HFFc6 (cell line): ENCODE measurements around the gene TMCO1. TPM values are rescaled to one million over a fixed set of nuclear protein-coding genes. Genes with fewer than 3 reads are reported as not detected.
"Not testable (repeated sequence)": the region's sequence is repeated elsewhere in the genome, so short reads cannot be mapped to it uniquely, and the experiment has no call there.

Source experiments
- DNase-seq: peaks from one replicate; pipeline ENCODE4 v3.0.0-alpha.2; 2018
- H3K27ac Mint-ChIP-seq: 2 replicates; pipeline ENCODE4 v1.8.0; 2020; ENCODE audit warnings: mild to moderate bottlenecking, mixed read lengths
- H3K27me3 Mint-ChIP-seq: 2 replicates; pipeline ENCODE4 v1.8.0; 2021; ENCODE audit warnings: mild to moderate bottlenecking, moderate library complexity, mixed read lengths; ENCODE audit not compliant: insufficient read depth
- H3K36me3 Mint-ChIP-seq: 2 replicates; pipeline ENCODE4 v1.8.0; 2021; ENCODE audit warnings: low read depth, mixed read lengths
- H3K4me1 Mint-ChIP-seq: 2 replicates; pipeline ENCODE4 v1.8.0; 2020; ENCODE audit warnings: low read depth, mixed read lengths
- H3K4me3 Mint-ChIP-seq: 2 replicates; pipeline ENCODE4 v1.8.0; 2020; ENCODE audit warnings: mild to moderate bottlenecking, moderate library complexity, mixed read lengths
- H3K9me3 Mint-ChIP-seq: 2 replicates; pipeline ENCODE4 v1.8.0; 2020; ENCODE audit warnings: mild to moderate bottlenecking, mixed read lengths
- long read RNA-seq: library from polyadenylated mRNA; unstranded; transcript quantifications from one replicate; pipeline ENCODE4 v2.0.0, GENCODE V29; 2019
- total RNA-seq, 6 experiments: library from RNA; stranded (reverse); fragmentation: NEBNext Ultra II Directional; extraction: Animal tissue kit (Norgen Biotek cat#: 25700); gene quantifications; 2 replicates in 1 of 6; 3 replicates in 5 of 6; pipeline ENCODE4 v1.2.3, GENCODE V29; 2021
- TF ChIP-seq, protein P1 (sequence below): fragments of 200-600 bp; sonication (generic); IDR thresholded peaks from 2 replicates; pipeline ENCODE4 v1.5.0; 2021; ENCODE audit warnings: antibody characterized with exemption, mild to moderate bottlenecking

TMCO1 gene, protein sequence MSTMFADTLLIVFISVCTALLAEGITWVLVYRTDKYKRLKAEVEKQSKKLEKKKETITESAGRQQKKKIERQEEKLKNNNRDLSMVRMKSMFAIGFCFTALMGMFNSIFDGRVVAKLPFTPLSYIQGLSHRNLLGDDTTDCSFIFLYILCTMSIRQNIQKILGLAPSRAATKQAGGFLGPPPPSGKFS
- 100 to 1,000 TPM; 134 to 165 (median 137) TPM for total RNA-seq
- long read RNA-seq, full-length matches to known transcripts = 176 of 195 reads
- long read RNA-seq, partial matches to known transcripts = 9 of 195 reads
- long read RNA-seq, other reads (novel, unspliced or antisense) = 10 of 195 reads

DNA sequence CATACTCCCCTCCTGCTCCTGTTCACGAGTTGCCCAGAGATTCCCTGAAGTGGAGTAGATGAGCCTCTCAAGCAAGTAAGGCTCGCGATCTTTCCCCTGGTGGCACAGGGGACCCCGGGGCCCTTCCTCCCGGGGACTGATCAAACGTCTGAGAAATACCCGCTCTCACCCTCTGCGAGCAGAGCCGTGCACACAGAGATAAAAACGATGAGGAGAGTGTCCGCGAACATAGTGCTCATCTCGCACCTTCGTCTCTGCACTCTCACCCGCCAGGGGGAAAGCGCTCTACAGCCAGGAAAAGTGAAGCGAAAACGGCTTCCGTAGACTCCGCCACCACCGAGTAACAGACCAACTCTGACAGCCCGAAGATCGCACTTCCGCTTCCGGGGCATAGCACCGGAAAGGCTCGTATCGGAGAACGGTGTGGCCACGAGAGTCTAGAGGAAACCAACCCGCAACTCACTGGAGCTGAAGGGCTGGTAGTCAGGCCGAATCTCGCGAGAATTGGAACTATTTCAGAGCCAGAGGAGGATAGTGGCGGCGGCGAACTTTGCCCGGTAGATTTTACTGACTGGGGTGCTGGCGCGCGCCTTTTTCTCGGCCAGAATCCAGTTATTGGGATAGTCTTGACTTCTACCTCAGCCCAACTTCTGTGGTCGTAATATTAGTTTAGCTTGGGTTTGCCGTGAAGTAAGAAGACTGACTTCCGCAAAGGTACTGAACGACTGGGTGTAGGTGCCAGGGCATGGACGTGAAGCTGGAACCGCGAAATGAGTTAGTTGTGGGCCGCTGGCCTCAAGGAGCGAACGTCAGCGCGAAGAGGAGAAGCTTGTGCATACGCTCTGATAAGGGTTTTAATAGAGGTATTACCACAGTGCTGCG, at the start of gene TMCO1:
Gene TMCO1 (minus strand): TSS at position 356 of the 882 bp plus-strand sequence. CDS start 117 bp downstream, at position 239.
- no peaks in the 10 kb centered on the region; the same call in 1 of the 2 replicates for H3K27me3 Mint-ChIP-seq
- peaks cover 75% of the 10 kb centered on the region for H3K4me1 Mint-ChIP-seq
- TF ChIP-seq, protein P1, sequence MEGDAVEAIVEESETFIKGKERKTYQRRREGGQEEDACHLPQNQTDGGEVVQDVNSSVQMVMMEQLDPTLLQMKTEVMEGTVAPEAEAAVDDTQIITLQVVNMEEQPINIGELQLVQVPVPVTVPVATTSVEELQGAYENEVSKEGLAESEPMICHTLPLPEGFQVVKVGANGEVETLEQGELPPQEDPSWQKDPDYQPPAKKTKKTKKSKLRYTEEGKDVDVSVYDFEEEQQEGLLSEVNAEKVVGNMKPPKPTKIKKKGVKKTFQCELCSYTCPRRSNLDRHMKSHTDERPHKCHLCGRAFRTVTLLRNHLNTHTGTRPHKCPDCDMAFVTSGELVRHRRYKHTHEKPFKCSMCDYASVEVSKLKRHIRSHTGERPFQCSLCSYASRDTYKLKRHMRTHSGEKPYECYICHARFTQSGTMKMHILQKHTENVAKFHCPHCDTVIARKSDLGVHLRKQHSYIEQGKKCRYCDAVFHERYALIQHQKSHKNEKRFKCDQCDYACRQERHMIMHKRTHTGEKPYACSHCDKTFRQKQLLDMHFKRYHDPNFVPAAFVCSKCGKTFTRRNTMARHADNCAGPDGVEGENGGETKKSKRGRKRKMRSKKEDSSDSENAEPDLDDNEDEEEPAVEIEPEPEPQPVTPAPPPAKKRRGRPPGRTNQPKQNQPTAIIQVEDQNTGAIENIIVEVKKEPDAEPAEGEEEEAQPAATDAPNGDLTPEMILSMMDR = peak; percentile 41
- H3K9me3 Mint-ChIP-seq = no peaks in the 10 kb centered on the region
- H3K4me3 Mint-ChIP-seq = peak within 1 kb of the TSS; percentile 96
- peaks cover 40% of the 10 kb centered on the region for H3K36me3 Mint-ChIP-seq
- peak within 1 kb of the TSS; percentile 97 for H3K27ac Mint-ChIP-seq
- DNase-seq = peak; percentile 99

DNA sequence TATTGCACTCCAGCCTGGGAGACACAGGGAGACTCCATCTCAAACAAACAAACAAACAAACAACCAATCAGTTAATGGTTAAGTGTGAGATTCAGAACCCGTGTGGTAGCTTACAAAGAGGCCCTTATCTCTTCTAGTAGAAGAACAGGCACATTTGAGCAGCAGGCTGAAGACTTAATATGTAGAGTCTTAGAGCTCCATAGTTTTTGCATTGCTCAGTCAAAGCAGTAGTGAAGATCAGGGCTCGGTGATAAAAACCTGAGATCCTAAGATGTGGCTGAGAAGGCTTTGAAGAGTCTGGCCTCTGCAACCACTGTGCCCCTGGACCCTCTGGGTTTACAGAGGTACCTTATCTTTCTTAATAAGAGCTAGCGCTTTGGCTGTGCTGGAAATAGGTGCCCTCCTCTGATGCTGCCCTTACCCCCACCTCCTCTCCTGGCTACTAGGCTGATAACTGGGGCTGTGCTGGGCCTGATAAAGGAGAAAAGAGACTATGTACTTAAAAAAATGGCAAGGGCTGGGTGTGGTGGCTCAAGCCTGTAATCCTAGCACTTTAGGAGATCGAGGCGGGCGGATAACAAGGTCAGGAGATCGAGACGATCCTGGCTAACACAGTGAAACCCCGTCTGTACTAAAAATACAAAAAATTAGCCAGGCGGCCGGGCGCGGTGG, 48.3 kb upstream of the TMCO1 start:
- Mint-ChIP-seq H3K36me3 (no peaks in the 10 kb centered on the region), H3K27ac (no peak overlapping the region), H3K27me3 (no peaks in the 10 kb centered on the region; the same call in 1 of the 2 replicates), H3K4me1 (peaks cover 12% of the 10 kb centered on the region), H3K9me3 (no peaks in the 10 kb centered on the region), H3K4me3 (no peak overlapping the region)
- TF ChIP-seq, protein P1 = no peak
- DNase-seq = no peak

DNA sequence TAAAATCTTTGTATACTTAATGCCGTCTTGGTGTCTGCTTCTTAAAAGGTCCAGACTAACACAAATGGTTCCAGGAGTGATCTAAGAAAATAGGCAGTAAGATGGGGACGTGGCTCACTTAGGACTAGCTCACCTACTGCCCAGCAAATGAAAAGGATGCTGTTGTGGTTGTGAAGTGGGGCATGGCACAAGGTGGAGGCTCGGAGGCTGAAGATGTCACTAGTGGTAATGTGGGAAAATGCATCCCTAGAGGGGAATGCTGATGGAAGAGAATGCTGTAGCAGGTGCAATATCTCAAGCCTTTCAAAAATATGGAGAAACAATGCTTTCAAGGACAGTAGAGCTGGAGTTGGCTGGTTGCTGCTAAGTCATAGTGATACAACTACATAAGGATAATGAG, 47.5 kb upstream of the TMCO1 start:
- Mint-ChIP-seq H3K4me3 (peak overlapping the region; percentile 9; the same call in 1 of the 2 replicates), H3K9me3 (no peaks in the 10 kb centered on the region), H3K27ac (peak overlapping the region; percentile 59), H3K4me1 (peaks cover 12% of the 10 kb centered on the region), H3K36me3 (no peaks in the 10 kb centered on the region), H3K27me3 (no peaks in the 10 kb centered on the region; the same call in 1 of the 2 replicates)
- TF ChIP-seq, protein P1 = no peak; the same call in 1 of the 2 replicates
- no peak for DNase-seq

DNA sequence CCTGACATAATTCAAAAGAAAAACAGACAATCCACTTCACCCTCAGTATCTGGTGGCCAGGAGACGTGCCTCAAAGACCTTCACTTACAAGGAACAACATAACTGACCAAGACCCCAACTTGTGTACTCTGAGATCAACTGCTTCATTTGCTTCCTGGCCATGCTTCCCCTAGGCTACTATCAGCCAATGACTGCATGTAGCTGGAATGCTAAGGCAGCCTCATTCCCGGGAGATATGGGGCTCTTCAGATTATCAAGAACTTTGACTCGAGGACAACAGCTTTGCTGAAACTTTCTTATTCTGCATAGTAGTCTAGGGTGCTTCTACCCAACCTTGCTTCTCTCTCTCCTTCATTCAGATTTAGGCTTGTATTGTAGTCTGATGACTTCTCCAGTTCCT, 47.1 kb upstream of the TMCO1 start:
- H3K4me3 Mint-ChIP-seq = peak overlapping the region; percentile 9; the same call in 1 of the 2 replicates
- H3K27me3 Mint-ChIP-seq = no peaks in the 10 kb centered on the region; the same call in 1 of the 2 replicates
- H3K4me1 Mint-ChIP-seq = peaks cover 12% of the 10 kb centered on the region
- TF ChIP-seq, protein P1 = no peak
- no peaks in the 10 kb centered on the region for H3K36me3 Mint-ChIP-seq
- DNase-seq = peak; percentile 43
- H3K9me3 Mint-ChIP-seq = no peaks in the 10 kb centered on the region
- H3K27ac Mint-ChIP-seq = peak overlapping the region; percentile 59

DNA sequence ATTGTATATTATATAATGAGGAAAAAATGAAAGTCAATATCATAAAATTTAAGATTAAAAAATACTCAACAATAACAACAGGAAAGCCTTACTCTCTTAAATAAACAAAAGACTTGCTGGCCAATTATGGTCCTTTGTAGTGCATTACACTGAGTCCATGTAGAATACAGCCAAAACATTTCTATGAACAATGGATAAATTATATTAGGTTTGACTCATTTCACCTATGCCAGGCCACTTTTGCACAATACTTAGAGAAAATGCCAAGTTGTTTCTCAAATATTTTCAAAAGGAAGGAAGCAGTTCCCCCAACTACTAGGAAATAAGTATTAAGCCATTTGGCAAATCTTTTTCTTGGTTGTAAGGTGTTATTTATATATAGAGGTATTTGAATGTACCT, 38.9 kb upstream of the TMCO1 start:
- TF ChIP-seq, protein P1 = no peak
- Mint-ChIP-seq H3K36me3 (no peaks in the 10 kb centered on the region), H3K9me3 (peaks cover 9% of the 10 kb centered on the region; the same call in 1 of the 2 replicates), H3K4me3 (no peak overlapping the region), H3K27me3 (peaks cover 9% of the 10 kb centered on the region), H3K4me1 (no peaks in the 10 kb centered on the region), H3K27ac (no peak overlapping the region)
- no peak for DNase-seq

DNA sequence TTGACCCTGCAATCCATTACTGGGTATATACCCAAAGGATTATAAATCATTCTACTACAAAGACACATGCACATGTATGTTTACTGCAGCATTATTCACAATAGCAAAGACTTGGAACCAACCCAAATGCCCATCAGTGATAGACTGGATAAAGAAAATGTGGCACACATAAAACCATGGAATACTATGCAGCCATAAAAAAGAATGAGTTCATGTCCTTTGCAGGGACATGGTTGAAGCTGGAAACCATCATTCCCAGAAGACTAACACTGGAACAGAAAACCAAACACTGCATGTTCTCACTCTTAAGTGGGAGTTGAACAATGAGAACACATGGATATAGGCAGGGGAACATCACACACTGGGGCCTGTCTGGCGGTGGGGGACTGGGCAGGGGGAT, 35.8 kb upstream of the TMCO1 start:
- DNase-seq, H3K4me1 Mint-ChIP-seq, H3K36me3 Mint-ChIP-seq, H3K27ac Mint-ChIP-seq, H3K4me3 Mint-ChIP-seq: not testable (repeated sequence)
- H3K27me3 Mint-ChIP-seq = peaks cover 11% of the 10 kb centered on the region
- peaks cover 15% of the 10 kb centered on the region for H3K9me3 Mint-ChIP-seq
